HCT116 (cell line): ENCODE measurements around the gene LRRFIP1. TPM values are rescaled to one million over a fixed set of nuclear protein-coding genes. Genes with fewer than 3 reads are reported as not detected.

Experiments used
- ATAC-seq: fragments of 200-7000 bp; cut with Tn5 transposase; 2 replicates; pipeline ENCODE4 v1.9.1; 2020; ENCODE audit warnings: mild to moderate bottlenecking, moderate library complexity
- BruUV-seq: library from RNA; stranded (reverse); fragments of 400-500 nt; replicated peaks from 2 replicates; lab custom pipeline; 2021; lab: Mats Ljungman, UMichigan
- CTCF ChIA-PET: fragments of 300-600 bp; sonication (Branson Sonifier 250); formaldehyde crosslinking; loops from one replicate; lab custom pipeline; 2021; ENCODE audit warnings: antibody characterized with exemption; lab: Charles Lee
- POLR2A ChIA-PET: fragments of 300-600, 350-600 bp; sonication (Branson Sonifier 250); formaldehyde crosslinking; loops from one replicate; lab custom pipeline; 2021; ENCODE audit warnings: antibody characterized with exemption; lab: Charles Lee
- RAD21 ChIA-PET, 2 experiments: fragments of 300-600 bp; sonication (Branson Sonifier 250); formaldehyde crosslinking; loops; one replicate each; lab custom pipeline; 2023; ENCODE audit warnings: low total read pairs in 2 of 2; ENCODE audit not compliant: uncharacterized antibody in 2 of 2, unreplicated experiment in 2 of 2, low non-redundant PET in 1 of 2; lab: Charles Lee
- DNase-seq: peaks from one replicate; pipeline ENCODE4 v3.0.0-alpha.2; 2010; ENCODE audit warnings: low read depth, low spot score
- H2AFZ ChIP-seq: fragments of 200-600 bp; shearing (Covaris generic), sonication (generic); 2 replicates; pipeline ENCODE4 v1.6.1; 2017; ENCODE audit warnings: low read depth, mixed run types, mixed read lengths, antibody characterized with exemption, low read length; ENCODE audit not compliant: poor library complexity, severe bottlenecking
- H3K27ac ChIP-seq: 2 replicates; pipeline ENCODE4 v1.5.1; 2012; ENCODE audit warnings: low read depth, low read length
- H3K27me3 ChIP-seq: fragments of 200-600 bp; sonication (generic); 2 replicates; pipeline ENCODE4 v1.6.1; 2016; ENCODE audit warnings: mixed run types, low read length, mixed read lengths; ENCODE audit not compliant: insufficient read depth
- H3K36me3 ChIP-seq, 2 experiments: fragments of 200-500 bp in 1 of 2; fragments of 200-600 bp in 1 of 2; sonication (Bioruptor generic) in 1 of 2; sonication (generic) in 1 of 2; 2 replicates each; pipeline versions ENCODE4 v1.5.1 to v1.6.1; 2014 to 2016; ENCODE audit warnings: low read length in 2 of 2, inconsistent platforms in 1 of 2, mixed read lengths in 1 of 2, mixed run types in 1 of 2; ENCODE audit not compliant: insufficient read depth in 2 of 2, control insufficient read depth in 1 of 2
- H3K4me1 ChIP-seq, 2 experiments: fragments of 200-600 bp in 1 of 2; sonication (generic) in 1 of 2; 2 replicates each; pipeline versions ENCODE4 v1.5.1 to v1.6.1; 2012 to 2017; ENCODE audit warnings: low read length in 2 of 2, inconsistent platforms in 1 of 2, mild to moderate bottlenecking in 1 of 2, mixed read lengths in 1 of 2, mixed run types in 1 of 2, moderate library complexity in 1 of 2; ENCODE audit not compliant: insufficient read depth in 2 of 2, control insufficient read depth in 1 of 2
- H3K4me2 ChIP-seq: fragments of 200-600 bp; sonication (generic); 2 replicates; pipeline ENCODE4 v1.6.1; 2017; ENCODE audit warnings: mixed run types, low read length, mixed read lengths
- H3K4me3 ChIP-seq, 2 experiments: fragments of 200-600 bp in 1 of 2; sonication (generic) in 1 of 2; replicated peaks in 1 of 2; 2 replicates each; pipeline ENCODE4 v1.5.1; 2011 to 2016; ENCODE audit warnings: low read length in 2 of 2, control low read depth in 1 of 2, low read depth in 1 of 2, mild to moderate bottlenecking in 1 of 2, mixed read lengths in 1 of 2, mixed run types in 1 of 2
- H3K79me2 ChIP-seq: fragments of 200-600 bp; sonication (generic); 2 replicates; pipeline ENCODE4 v1.6.1; 2017; ENCODE audit warnings: mild to moderate bottlenecking, mixed run types, low read length, moderate library complexity, mixed read lengths; ENCODE audit not compliant: insufficient read depth
- H3K9ac ChIP-seq: fragments of 200-600 bp; sonication (generic); 2 replicates; pipeline ENCODE4 v1.6.1; 2016; ENCODE audit warnings: low read length, mixed read lengths
- H3K9me2 ChIP-seq: fragments of 200-600 bp; sonication (generic), shearing (Covaris generic); 2 replicates; pipeline ENCODE4 v1.6.1; 2017; ENCODE audit warnings: mixed run types, mild to moderate bottlenecking, moderate library complexity; ENCODE audit not compliant: insufficient read depth
- H3K9me3 ChIP-seq, 2 experiments: fragments of 200-500 bp in 1 of 2; fragments of 200-600 bp in 1 of 2; sonication (Bioruptor generic) in 1 of 2; sonication (generic) in 1 of 2; 2 replicates each; pipeline ENCODE4 v1.6.1; 2014 to 2017; ENCODE audit warnings: low read length in 2 of 2, mixed read lengths in 2 of 2, inconsistent platforms in 1 of 2, low read depth in 1 of 2, mild to moderate bottlenecking in 1 of 2, mixed run types in 1 of 2, moderate library complexity in 1 of 2; ENCODE audit not compliant: control insufficient read depth in 1 of 2, insufficient read depth in 1 of 2
- H4K20me1 ChIP-seq: fragments of 200-600 bp; sonication (generic), shearing (Covaris generic); 2 replicates; pipeline ENCODE4 v1.6.1; 2017; ENCODE audit warnings: mixed run types, mild to moderate bottlenecking, moderate library complexity; ENCODE audit not compliant: insufficient read depth
- ATF3 ChIP-seq: IDR thresholded peaks from 2 replicates; pipeline ENCODE4 v1.6.1; 2012
- CBX3 ChIP-seq: IDR thresholded peaks from 2 replicates; pipeline ENCODE4 v1.6.1; 2012; ENCODE audit warnings: low read depth
- CEBPB ChIP-seq: IDR thresholded peaks from 2 replicates; pipeline ENCODE4 v1.6.1; 2012; ENCODE audit warnings: low read depth
- CTCF ChIP-seq, 3 experiments: fragments of 200-600 bp in 1 of 3; sonication (generic) in 1 of 3; IDR thresholded peaks in 2 of 3; conservative IDR thresholded peaks in 1 of 3; 2 replicates each; pipeline ENCODE4 v1.5.1; 2012 to 2017; ENCODE audit warnings: low read depth in 2 of 3, low read length in 2 of 3, antibody characterized with exemption in 1 of 3, borderline replicate concordance in 1 of 3, control low read depth in 1 of 3, mild to moderate bottlenecking in 1 of 3, mixed read lengths in 1 of 3, mixed run types in 1 of 3, moderate library complexity in 1 of 3; ENCODE audit not compliant: insufficient read depth in 1 of 3
- ELF1 ChIP-seq: IDR thresholded peaks from 2 replicates; pipeline ENCODE4 v1.6.1; 2012; ENCODE audit warnings: low read depth, borderline replicate concordance
- EZH2 ChIP-seq: fragments of 200-600 bp; sonication (generic); IDR thresholded peaks from 2 replicates; pipeline ENCODE4 v1.6.1; 2017; ENCODE audit warnings: antibody characterized with exemption, mixed run types
- EZH2phosphoT487 ChIP-seq: fragments of 200-600 bp; IDR thresholded peaks from 2 replicates; pipeline ENCODE4 v1.6.1; 2018; ENCODE audit warnings: antibody characterized with exemption, borderline replicate concordance
- FOSL1 ChIP-seq: IDR thresholded peaks from 2 replicates; pipeline ENCODE4 v1.6.1; 2012; ENCODE audit warnings: low read depth
- MAX ChIP-seq: IDR thresholded peaks from 2 replicates; pipeline ENCODE4 v1.6.1; 2012
- POLR2A ChIP-seq: IDR thresholded peaks from 2 replicates; pipeline ENCODE4 v1.7.0; 2011; ENCODE audit warnings: borderline replicate concordance; ENCODE audit not compliant: insufficient read depth, insufficient read length; ENCODE audit errors: extremely low read depth
- SIN3A ChIP-seq: IDR thresholded peaks from 2 replicates; pipeline ENCODE4 v1.6.1; 2012; ENCODE audit warnings: low read depth
- TCF7L2 ChIP-seq: IDR thresholded peaks from 2 replicates; pipeline ENCODE4 v1.7.0; 2011; ENCODE audit warnings: borderline replicate concordance, inconsistent platforms; ENCODE audit not compliant: insufficient read depth, insufficient read length; ENCODE audit errors: extremely low read depth
- ZBTB33 ChIP-seq: IDR thresholded peaks from 2 replicates; pipeline ENCODE4 v1.6.1; 2011; ENCODE audit warnings: mild to moderate bottlenecking, low read length, moderate library complexity; ENCODE audit not compliant: insufficient replicate concordance; ENCODE audit errors: extremely low read depth
- ZFX ChIP-seq: fragments of 450-650 bp; IDR thresholded peaks from 2 replicates; pipeline ENCODE4 v1.6.1; 2017
- intact Hi-C: fragments of 100-400 bp; cut with micrococcal nuclease; formaldehyde crosslinking; loops from 2 replicates; pipeline ENCODE4 v1.10.0; 2022
- total RNA-seq: library from RNA; stranded (reverse); gene quantifications from one replicate; pipeline ENCODE4 v1.2.1, GENCODE V29; 2021; ENCODE audit not compliant: unreplicated experiment
- TF ChIP-seq, protein P1 (sequence below): IDR thresholded peaks from 2 replicates; pipeline ENCODE4 v1.6.1; 2012; ENCODE audit warnings: low read depth

Gene LRRFIP1
- total RNA-seq, 1 experiment from 2014 or later, result 76.9 TPM

GRCh38 chr2:237696461-237696860 lies 69.1 kb downstream of the LRRFIP1 start:
- Histone ChIP-seq H2AFZ (no peak overlapping the region), H3K9me2 (no peaks in the 10 kb centered on the region), H3K9ac (no peak overlapping the region), H3K27ac (no peak overlapping the region; the same call in 1 of the 2 replicates), H3K27me3 (no peaks in the 10 kb centered on the region), H3K4me1 (peaks cover 46 to 60% of the 10 kb centered on the region in 2 experiments), H4K20me1 (no peaks in the 10 kb centered on the region), H3K79me2 (peaks cover 92% of the 10 kb centered on the region), H3K36me3 (no peaks in the 10 kb centered on the region), H3K4me3 (no peak overlapping the region), H3K9me3 (no peaks in the 10 kb centered on the region), H3K4me2 (peak overlapping the region; percentile 92; the same call in 1 of the 2 replicates)
- ATAC-seq (no peak), DNase-seq (no peak)
- RAD21 ChIA-PET, result no interaction called here
- TF ChIP-seq CEBPB, result no peak
- no peak for TF ChIP-seq ZFX
- TF ChIP-seq EZH2phosphoT487, result no peak
- no peak for TF ChIP-seq EZH2
- TF ChIP-seq CTCF (IDR thresholded peaks at IDR 0.05 in 2 of 3, conservative IDR thresholded peaks at IDR 0.05 in 1 of 3; ENCODE audit: borderline replicate concordance in 1 of 3, insufficient read depth in 1 of 3, low read depth in 2 of 3, low read length in 2 of 3), result no peak
- no peak for TF ChIP-seq TCF7L2
- no peak for TF ChIP-seq ATF3
- no peak for TF ChIP-seq ZBTB33
- TF ChIP-seq ELF1, result no peak
- no peak for TF ChIP-seq FOSL1
- TF ChIP-seq SIN3A, result no peak
- no peak for TF ChIP-seq CBX3
- no peak for TF ChIP-seq MAX
- TF ChIP-seq POLR2A, result no peak
- TF ChIP-seq, protein P1, sequence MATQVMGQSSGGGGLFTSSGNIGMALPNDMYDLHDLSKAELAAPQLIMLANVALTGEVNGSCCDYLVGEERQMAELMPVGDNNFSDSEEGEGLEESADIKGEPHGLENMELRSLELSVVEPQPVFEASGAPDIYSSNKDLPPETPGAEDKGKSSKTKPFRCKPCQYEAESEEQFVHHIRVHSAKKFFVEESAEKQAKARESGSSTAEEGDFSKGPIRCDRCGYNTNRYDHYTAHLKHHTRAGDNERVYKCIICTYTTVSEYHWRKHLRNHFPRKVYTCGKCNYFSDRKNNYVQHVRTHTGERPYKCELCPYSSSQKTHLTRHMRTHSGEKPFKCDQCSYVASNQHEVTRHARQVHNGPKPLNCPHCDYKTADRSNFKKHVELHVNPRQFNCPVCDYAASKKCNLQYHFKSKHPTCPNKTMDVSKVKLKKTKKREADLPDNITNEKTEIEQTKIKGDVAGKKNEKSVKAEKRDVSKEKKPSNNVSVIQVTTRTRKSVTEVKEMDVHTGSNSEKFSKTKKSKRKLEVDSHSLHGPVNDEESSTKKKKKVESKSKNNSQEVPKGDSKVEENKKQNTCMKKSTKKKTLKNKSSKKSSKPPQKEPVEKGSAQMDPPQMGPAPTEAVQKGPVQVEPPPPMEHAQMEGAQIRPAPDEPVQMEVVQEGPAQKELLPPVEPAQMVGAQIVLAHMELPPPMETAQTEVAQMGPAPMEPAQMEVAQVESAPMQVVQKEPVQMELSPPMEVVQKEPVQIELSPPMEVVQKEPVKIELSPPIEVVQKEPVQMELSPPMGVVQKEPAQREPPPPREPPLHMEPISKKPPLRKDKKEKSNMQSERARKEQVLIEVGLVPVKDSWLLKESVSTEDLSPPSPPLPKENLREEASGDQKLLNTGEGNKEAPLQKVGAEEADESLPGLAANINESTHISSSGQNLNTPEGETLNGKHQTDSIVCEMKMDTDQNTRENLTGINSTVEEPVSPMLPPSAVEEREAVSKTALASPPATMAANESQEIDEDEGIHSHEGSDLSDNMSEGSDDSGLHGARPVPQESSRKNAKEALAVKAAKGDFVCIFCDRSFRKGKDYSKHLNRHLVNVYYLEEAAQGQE, result no peak
- POLR2A ChIA-PET, result interaction anchor here (1.1 kb wide), 1 partner anchor 11 kb away, joined by 3 read pairs; no protein-coding TSS in a partner anchor
- BruUV-seq, result no TSS peak
- CTCF ChIA-PET, result interaction anchor here (1.4 kb wide), 3 partner anchors 13 to 48 kb away, joined by 4 read pairs; no protein-coding TSS in a partner anchor
- intact Hi-C loops, result no loop called here
